ENCODE results near the gene BORCS6.

Gene BORCS6

DNA sequence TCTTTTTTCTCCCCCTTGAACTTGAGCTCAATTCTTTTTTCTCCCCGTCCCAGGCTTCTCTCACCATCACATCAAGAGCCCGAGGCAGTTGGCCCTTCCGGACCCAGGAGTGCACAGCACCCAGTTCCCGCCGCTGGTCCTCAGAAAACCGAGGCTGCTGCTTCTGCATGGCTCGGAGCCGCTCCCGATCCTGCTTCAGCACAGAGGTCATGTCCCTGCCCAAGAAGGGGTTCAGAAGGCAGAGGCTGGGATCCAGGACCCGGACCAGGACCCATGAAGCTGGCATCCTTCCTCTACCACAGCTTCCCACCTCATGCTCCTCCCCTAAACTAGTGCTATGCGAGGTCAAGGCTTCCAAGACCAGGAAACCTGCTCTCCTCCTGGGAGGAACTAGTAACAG, 48.2 kb downstream of the BORCS6 start:
- peak; percentile 18 for DNase-seq

GRCh38 chr17:8141045-8141444, 48.9 kb downstream of the BORCS6 start:
- no peak for DNase-seq

DNA sequence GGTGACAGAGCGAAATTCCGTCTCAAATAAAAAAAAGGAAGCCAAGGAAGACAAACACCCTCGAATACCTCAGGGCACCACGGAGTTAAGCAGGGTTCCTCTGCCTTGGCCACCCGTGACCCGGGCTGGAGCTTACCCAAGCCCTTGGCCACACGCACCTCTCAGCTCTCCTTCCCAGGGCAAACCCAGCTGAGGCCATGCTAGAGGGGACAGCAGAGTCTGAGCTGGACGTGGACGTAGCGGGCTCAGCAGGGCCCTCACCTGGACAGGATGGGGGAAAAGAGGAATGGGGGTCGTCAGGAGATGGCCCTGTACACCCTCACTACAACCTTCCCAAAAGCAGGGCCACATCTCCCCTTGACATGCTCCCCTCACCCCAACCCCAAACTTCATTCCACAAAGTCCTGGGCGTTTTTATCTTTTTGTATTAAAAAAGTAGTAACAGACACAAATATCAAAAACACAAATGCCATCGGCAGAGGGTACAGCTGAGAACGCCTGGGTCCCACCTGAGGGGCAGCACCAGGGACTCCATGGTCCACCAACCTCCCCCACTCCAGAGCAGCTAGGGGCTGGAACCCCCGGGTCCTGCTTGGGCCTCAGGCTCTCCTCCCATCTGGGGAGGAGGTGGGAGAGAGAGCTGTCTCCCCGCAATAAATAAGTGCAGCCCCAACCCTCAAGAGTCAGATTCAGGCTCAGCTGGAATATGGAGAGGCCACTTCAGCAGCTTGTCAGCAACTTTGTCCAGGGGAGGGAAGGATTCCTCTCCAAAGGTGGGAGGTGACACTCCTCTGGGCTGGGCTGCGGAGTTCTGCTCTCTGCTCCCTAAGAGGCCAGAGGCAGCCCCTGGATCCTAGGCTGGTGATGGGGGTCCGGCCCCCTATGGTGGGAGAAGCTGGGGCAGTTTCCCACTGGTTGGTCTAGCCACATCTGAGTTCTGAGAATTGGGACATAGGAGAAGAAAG, 49.6 kb downstream of the BORCS6 start:
- DNase-seq = peak; percentile 22

DNA sequence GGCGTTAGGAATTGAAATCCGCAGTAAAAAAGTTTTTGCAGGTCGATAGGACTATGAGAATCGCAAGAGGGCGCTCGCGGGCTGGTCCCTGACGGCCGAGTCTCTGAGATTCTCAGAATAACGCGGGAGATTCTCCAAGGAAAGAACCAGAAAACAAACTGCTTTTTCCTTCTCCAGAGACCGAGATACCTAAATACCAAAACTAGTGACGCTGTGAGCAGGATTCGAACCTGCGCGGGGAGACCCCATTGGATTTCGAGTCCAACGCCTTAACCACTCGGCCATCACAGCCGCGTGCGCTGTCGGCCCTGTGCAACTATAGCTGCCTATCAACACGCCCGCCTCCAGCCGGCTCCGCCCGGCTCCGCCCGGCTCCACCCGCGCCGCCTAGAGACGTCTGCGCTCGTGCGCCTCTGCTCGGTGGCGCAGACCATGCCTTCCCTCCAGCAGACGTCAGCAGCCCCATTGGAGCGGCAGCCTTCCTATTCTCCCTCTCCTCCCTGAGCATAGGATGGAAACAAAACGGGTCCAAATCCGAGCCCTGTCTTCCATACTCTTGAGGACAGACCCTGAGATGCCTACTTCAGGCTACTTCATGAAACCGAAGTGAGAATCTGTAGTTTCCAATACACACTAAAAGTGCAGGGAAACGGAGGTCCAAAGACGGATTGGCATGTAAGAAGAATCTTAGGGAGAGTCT, 51.2 kb downstream of the BORCS6 start:
- peak; percentile 96 for DNase-seq

DNA sequence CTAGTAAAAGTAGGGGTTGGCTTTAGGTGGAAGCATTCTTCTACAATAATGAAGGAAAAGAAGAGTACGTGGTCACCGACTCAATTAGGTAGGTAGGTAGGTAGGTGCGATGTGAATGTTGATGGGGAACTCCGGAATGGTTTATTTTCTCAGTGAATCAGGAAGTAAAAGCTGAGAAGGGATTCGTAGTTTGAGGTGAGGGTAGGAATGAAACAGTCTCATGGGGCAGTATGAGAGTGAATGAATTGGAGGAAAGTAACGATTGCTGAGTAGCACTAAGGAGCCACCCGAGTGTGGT, 51.7 kb downstream of the BORCS6 start:
- no peak for DNase-seq

Measured in CD4-positive, alpha-beta T cell treated with Interleukin-12 subunit alpha and Interleukin-12 subunit beta, for 1 hour (primary cell).